SK-N-SH treated with all-trans-retinoic acid at 6 μM for 48 hours (cell line): ENCODE measurements around the gene TMEM39A.

Source experiments
- ATAC-seq: fragments of 200-7000 bp; cut with Tn5 transposase; 3 replicates; pipeline ENCODE4 v1.9.1; 2020; ENCODE audit warnings: mild to moderate bottlenecking, moderate library complexity
- ARNTL ChIP-seq: fragments of 450-650 bp; formaldehyde crosslinking; IDR thresholded peaks from 2 replicates; pipeline ENCODE4 v1.5.0; 2020; ENCODE audit warnings: low read depth, mild to moderate bottlenecking, moderate library complexity, borderline replicate concordance
- BACH2 ChIP-seq: fragments of 250-450 bp; sonication (Bioruptor Pico); IDR thresholded peaks from 2 replicates; pipeline ENCODE4 v1.9.0; 2021; ENCODE audit warnings: mild to moderate bottlenecking, borderline replicate concordance
- ESRRG ChIP-seq: fragments of 250-450 bp; sonication (Bioruptor Pico); IDR thresholded peaks from 2 replicates; pipeline ENCODE4 v1.6.1; 2021; ENCODE audit warnings: mild to moderate bottlenecking
- GLIS3 ChIP-seq: fragments of 250-450 bp; sonication (Bioruptor Pico); IDR thresholded peaks from 2 replicates; pipeline ENCODE4 v1.5.0; 2020; ENCODE audit warnings: mild to moderate bottlenecking, moderate library complexity
- ISL1 ChIP-seq: fragments of 250-450 bp; sonication (Bioruptor Pico); IDR thresholded peaks from 2 replicates; pipeline ENCODE4 v2.1.2; 2022; ENCODE audit warnings: mild to moderate bottlenecking, moderate library complexity
- OSR1 ChIP-seq: fragments of 250-450 bp; sonication (Bioruptor Pico); IDR thresholded peaks from 2 replicates; pipeline ENCODE4 v1.8.0; 2022; ENCODE audit warnings: moderate library complexity, mild to moderate bottlenecking, inconsistent platforms
- PATZ1 ChIP-seq: fragments of 250-450 bp; sonication (Bioruptor Pico); IDR thresholded peaks from 2 replicates; pipeline ENCODE4 v1.8.0; 2020; ENCODE audit warnings: mild to moderate bottlenecking, moderate library complexity, borderline replicate concordance
- PPARA ChIP-seq: fragments of 250-450 bp; sonication (Bioruptor Pico); IDR thresholded peaks from 2 replicates; pipeline ENCODE4 v1.5.0; 2020; ENCODE audit warnings: mild to moderate bottlenecking, borderline replicate concordance
- RARB ChIP-seq: fragments of 250-450 bp; sonication (Bioruptor Pico); IDR thresholded peaks from 2 replicates; pipeline ENCODE4 v1.8.0; 2021; ENCODE audit warnings: mild to moderate bottlenecking, moderate library complexity
- SNAI2 ChIP-seq: fragments of 250-450 bp; sonication (Bioruptor Pico); IDR thresholded peaks from 2 replicates; pipeline ENCODE4 v1.5.0; 2020; ENCODE audit warnings: mild to moderate bottlenecking, moderate library complexity
- TCF4 ChIP-seq: fragments of 250-450 bp; sonication (Bioruptor Pico); IDR thresholded peaks from 2 replicates; pipeline ENCODE4 v1.8.0; 2021; ENCODE audit warnings: mild to moderate bottlenecking, moderate library complexity, borderline replicate concordance
- TSHZ2 ChIP-seq: fragments of 250-450 bp; sonication (Bioruptor Pico); IDR thresholded peaks from 2 replicates; pipeline ENCODE4 v1.5.0; 2020; ENCODE audit warnings: mild to moderate bottlenecking, moderate library complexity
- ZFP3 ChIP-seq: fragments of 250-450 bp; sonication (Bioruptor Pico); IDR thresholded peaks from 2 replicates; pipeline ENCODE4 v1.5.0; 2020; ENCODE audit warnings: mild to moderate bottlenecking, moderate library complexity
- ZNF565 ChIP-seq: fragments of 450-650 bp; formaldehyde crosslinking; conservative IDR thresholded peaks from 2 replicates; pipeline ENCODE4 v1.5.0; 2020; ENCODE audit warnings: low read depth, mild to moderate bottlenecking, moderate library complexity
- ZNF70 ChIP-seq: fragments of 450-650 bp; formaldehyde crosslinking; IDR thresholded peaks from 2 replicates; pipeline ENCODE4 v1.5.0; 2020; ENCODE audit warnings: mild to moderate bottlenecking, moderate library complexity
- ZNF8 ChIP-seq: fragments of 450-650 bp; formaldehyde crosslinking; IDR thresholded peaks from 2 replicates; pipeline ENCODE4 v1.5.0; 2020; ENCODE audit warnings: mild to moderate bottlenecking, moderate library complexity
- TF ChIP-seq, protein P1 (sequence below): fragments of 250-450 bp; sonication (Bioruptor Pico); IDR thresholded peaks from 2 replicates; pipeline ENCODE4 v1.5.1; 2021; ENCODE audit warnings: mild to moderate bottlenecking, moderate library complexity
- TF ChIP-seq, protein P2 (sequence below): fragments of 250-450 bp; sonication (Bioruptor Pico); IDR thresholded peaks from 2 replicates; pipeline ENCODE4 v1.5.1; 2020; ENCODE audit warnings: low read depth, mild to moderate bottlenecking, moderate library complexity

TMEM39A gene

DNA sequence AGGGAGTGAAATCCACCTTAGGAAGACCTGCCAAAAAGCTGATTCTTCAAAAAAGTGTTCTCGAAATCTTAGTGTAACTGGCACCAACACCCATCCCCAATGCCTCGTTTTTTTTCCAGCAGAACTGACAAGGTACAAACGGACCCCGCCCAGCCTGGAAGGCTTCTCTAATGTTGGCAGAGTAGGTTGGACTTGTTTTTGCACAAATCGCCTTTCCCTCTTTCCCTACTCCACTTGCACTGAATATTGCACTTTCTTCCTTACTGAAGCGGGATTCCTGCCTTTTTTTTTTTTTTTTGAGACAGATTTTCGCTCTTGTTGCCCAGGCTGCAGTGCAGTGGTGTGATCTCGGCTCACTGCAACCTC is 34.4 kb upstream of the TMEM39A start:
- ATAC-seq: peak; percentile 21
- TF ChIP-seq ISL1 (CRISPR knock-in tag) (no peak), OSR1 (no peak), ARNTL (CRISPR knock-in tag) (no peak)

DNA sequence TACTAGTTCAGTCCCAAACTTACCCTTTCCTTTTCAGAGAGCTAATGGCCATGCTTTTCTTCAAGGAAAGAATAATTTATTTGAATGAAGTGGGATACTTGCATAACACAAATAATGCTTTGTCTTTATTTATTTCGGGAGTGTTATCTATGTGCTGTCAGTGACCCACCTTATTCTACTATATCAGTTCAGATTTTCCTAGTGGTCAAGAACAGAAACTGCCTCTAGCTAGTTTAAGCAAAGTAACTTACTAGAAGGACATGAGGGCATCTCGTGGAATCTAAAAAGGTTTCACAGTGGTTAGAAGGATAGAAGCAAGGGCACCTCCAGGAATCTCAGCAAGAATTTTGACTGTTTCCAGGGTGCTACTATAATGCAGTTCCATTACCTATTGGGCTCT is 31.2 kb upstream of the TMEM39A start:
- TF ChIP-seq ZFP3 (CRISPR knock-in tag) (no peak), ISL1 (CRISPR knock-in tag) (no peak), ARNTL (CRISPR knock-in tag) (no peak), TCF4 (no peak), ZNF8 (CRISPR knock-in tag) (no peak), TSHZ2 (no peak), OSR1 (no peak), PPARA (CRISPR knock-in tag) (no peak), ZNF565 (CRISPR knock-in tag) (no peak), BACH2 (CRISPR knock-in tag) (no peak), PATZ1 (CRISPR knock-in tag) (no peak), ZNF70 (CRISPR knock-in tag) (no peak), SNAI2 (CRISPR knock-in tag) (no peak)
- TF ChIP-seq, protein P1, sequence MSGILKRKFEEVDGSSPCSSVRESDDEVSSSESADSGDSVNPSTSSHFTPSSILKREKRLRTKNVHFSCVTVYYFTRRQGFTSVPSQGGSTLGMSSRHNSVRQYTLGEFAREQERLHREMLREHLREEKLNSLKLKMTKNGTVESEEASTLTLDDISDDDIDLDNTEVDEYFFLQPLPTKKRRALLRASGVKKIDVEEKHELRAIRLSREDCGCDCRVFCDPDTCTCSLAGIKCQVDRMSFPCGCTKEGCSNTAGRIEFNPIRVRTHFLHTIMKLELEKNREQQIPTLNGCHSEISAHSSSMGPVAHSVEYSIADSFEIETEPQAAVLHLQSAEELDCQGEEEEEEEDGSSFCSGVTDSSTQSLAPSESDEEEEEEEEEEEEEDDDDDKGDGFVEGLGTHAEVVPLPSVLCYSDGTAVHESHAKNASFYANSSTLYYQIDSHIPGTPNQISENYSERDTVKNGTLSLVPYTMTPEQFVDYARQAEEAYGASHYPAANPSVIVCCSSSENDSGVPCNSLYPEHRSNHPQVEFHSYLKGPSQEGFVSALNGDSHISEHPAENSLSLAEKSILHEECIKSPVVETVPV (CRISPR knock-in tag): no peak
- TF ChIP-seq, protein P2, sequence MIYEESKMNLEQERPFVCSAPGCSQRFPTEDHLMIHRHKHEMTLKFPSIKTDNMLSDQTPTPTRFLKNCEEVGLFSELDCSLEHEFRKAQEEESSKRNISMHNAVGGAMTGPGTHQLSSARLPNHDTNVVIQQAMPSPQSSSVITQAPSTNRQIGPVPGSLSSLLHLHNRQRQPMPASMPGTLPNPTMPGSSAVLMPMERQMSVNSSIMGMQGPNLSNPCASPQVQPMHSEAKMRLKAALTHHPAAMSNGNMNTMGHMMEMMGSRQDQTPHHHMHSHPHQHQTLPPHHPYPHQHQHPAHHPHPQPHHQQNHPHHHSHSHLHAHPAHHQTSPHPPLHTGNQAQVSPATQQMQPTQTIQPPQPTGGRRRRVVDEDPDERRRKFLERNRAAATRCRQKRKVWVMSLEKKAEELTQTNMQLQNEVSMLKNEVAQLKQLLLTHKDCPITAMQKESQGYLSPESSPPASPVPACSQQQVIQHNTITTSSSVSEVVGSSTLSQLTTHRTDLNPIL: no peak
- ATAC-seq: no peak

- ATAC-seq: no peak
- TF ChIP-seq PATZ1 (CRISPR knock-in tag) (no peak), RARB (no peak)
Measured at GRCh38 chr3:119492810-119493209, 29.4 kb upstream of the TMEM39A start.

GRCh38 chr3:119492128-119492527 is 28.7 kb upstream of the TMEM39A start:
- ATAC-seq: no peak
- TF ChIP-seq GLIS3 (no peak), TSHZ2 (no peak), PATZ1 (CRISPR knock-in tag) (no peak), BACH2 (CRISPR knock-in tag) (no peak), ESRRG (CRISPR knock-in tag) (no peak), SNAI2 (CRISPR knock-in tag) (no peak), PPARA (CRISPR knock-in tag) (no peak)
- TF ChIP-seq, protein P1 (CRISPR knock-in tag): no peak
- TF ChIP-seq, protein P2: no peak
